ENCODE results near the gene DESI1. TPM values are rescaled to one million over a fixed set of nuclear protein-coding genes. Genes with fewer than 3 reads are reported as not detected.

Gene DESI1
- total RNA-seq, 1 experiment from 2014 or later: 59.6 TPM

DNA sequence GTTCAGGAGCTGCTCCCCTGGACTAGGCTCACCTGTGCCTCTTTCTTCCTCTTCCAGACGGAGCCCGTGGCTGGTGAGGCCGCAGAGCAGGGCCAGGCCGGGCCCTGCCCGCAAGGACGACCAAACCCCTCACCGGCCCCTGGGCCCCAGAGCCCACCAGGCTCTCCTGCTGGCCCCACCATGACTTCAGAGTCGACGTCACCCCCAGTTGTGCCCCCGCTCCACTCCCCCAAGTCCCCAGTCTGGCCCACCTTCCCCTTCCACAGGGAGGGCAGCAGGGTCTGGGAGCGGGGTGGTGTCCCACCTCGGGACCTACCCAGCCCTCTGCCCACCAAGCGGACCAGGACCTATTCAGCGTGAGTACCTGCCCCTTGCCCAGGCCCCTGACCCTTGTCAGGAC lies 49.1 kb downstream of the DESI1 start:
- no TSS peak for BruUV-seq (replicated peaks)
- Mint-ChIP-seq H3K27me3 (ENCODE audit: insufficient read depth, unreplicated experiment) (no peaks in the 10 kb centered on the region), H3K36me3 (ENCODE audit: insufficient read depth, unreplicated experiment) (peaks cover 4% of the 10 kb centered on the region), H3K4me1 (ENCODE audit: insufficient read depth, unreplicated experiment) (no peaks in the 10 kb centered on the region), H3K27ac (ENCODE audit: low read depth, unreplicated experiment) (no peak overlapping the region), H3K4me3 (ENCODE audit: unreplicated experiment) (no peak overlapping the region), H3K9me3 (ENCODE audit: unreplicated experiment) (peaks cover 8% of the 10 kb centered on the region)
- TF ChIP-seq, protein P1, sequence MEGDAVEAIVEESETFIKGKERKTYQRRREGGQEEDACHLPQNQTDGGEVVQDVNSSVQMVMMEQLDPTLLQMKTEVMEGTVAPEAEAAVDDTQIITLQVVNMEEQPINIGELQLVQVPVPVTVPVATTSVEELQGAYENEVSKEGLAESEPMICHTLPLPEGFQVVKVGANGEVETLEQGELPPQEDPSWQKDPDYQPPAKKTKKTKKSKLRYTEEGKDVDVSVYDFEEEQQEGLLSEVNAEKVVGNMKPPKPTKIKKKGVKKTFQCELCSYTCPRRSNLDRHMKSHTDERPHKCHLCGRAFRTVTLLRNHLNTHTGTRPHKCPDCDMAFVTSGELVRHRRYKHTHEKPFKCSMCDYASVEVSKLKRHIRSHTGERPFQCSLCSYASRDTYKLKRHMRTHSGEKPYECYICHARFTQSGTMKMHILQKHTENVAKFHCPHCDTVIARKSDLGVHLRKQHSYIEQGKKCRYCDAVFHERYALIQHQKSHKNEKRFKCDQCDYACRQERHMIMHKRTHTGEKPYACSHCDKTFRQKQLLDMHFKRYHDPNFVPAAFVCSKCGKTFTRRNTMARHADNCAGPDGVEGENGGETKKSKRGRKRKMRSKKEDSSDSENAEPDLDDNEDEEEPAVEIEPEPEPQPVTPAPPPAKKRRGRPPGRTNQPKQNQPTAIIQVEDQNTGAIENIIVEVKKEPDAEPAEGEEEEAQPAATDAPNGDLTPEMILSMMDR (IDR thresholded peaks at IDR 0.05; ENCODE audit: unreplicated experiment): no peak
- intact Hi-C loops (cut with micrococcal nuclease): no loop called here
- no peak for DNase-seq (ENCODE audit: unreplicated experiment)
- ChIA-PET POLR2A (no interaction called here), CTCF (no interaction called here)

DNA sequence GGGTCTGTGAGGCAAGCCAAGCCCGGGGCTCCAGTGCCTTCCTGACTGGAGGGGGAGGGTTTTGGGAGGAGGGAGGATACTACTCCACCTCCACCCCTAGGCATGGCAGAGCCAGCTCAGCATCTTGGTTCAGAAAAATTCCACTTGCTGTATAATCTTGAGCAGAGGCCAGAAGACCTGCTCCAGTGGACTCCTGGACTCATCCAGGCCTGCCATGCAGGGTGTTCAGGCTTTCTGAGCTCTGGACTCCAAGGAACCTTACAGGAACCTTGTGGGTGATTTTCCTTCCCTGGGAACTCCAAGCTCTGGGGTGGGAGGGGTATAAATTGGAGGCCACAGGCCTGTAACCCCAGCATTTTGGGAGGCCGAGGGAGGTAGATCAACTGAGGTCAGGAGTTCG lies 50.6 kb downstream of the DESI1 start:
- intact Hi-C loops (cut with micrococcal nuclease): no loop called here
- DNase-seq (ENCODE audit: unreplicated experiment): no peak
- POLR2A ChIA-PET: interaction anchor here (4.2 kb wide), 1 partner anchor 19 kb away, joined by 29 read pairs; the partner anchor contains the start of gene PMM1
- Mint-ChIP-seq H3K36me3 (ENCODE audit: insufficient read depth, unreplicated experiment) (no peaks in the 10 kb centered on the region), H3K9me3 (ENCODE audit: unreplicated experiment) (peaks cover 8% of the 10 kb centered on the region), H3K4me3 (ENCODE audit: unreplicated experiment) (no peak overlapping the region), H3K27me3 (ENCODE audit: insufficient read depth, unreplicated experiment) (no peaks in the 10 kb centered on the region), H3K4me1 (ENCODE audit: insufficient read depth, unreplicated experiment) (no peaks in the 10 kb centered on the region), H3K27ac (ENCODE audit: low read depth, unreplicated experiment) (no peak overlapping the region)
- no TSS peak for BruUV-seq (replicated peaks)
- CTCF ChIA-PET: interaction anchor here (0.5 to 0.6 kb wide), 3 partner anchors 32 to 56 kb away, joined by 3 to 6 read pairs (median 3); no protein-coding TSS in a partner anchor
- TF ChIP-seq, protein P1 (IDR thresholded peaks at IDR 0.05; ENCODE audit: unreplicated experiment): no peak

DNA sequence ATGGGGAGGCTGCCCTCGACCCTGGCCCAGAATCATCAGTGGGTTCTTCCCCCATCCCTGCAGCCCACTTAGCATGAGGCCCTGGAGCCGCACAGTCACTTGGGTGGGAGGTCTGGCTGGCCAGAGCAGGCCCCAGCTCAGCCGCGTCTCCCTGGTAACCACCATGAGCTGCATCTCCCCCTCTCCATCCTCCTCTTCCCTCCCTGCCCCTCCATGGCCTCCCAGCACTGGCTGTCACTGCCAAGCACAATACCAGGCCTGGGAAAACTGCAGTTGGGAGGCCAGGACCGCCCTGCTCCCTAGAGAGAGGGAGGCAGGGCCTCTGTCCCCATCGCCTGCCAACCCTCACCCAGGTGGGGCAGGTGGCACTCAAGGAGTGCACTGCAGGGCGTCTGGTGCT lies 52.0 kb downstream of the DESI1 start:
- intact Hi-C loops (cut with micrococcal nuclease): no loop called here
- ChIA-PET CTCF (interaction anchor here (1.2 kb wide), 1 partner anchor 12 kb away, joined by 3 read pairs; no protein-coding TSS in a partner anchor), POLR2A (interaction anchor here (0.8 to 4.2 kb wide), 2 partner anchors 11 to 20 kb away, joined by 3 to 29 read pairs; partner anchors contain the start of gene PMM1)
- peaks cover 8% of the 10 kb centered on the region for H3K9me3 Mint-ChIP-seq (ENCODE audit: unreplicated experiment)
- no peak overlapping the region for H3K27ac Mint-ChIP-seq (ENCODE audit: low read depth, unreplicated experiment)
- H3K4me3 Mint-ChIP-seq (ENCODE audit: unreplicated experiment): no peak overlapping the region
- H3K27me3 Mint-ChIP-seq (ENCODE audit: insufficient read depth, unreplicated experiment): no peaks in the 10 kb centered on the region
- BruUV-seq (replicated peaks): no TSS peak
- DNase-seq (ENCODE audit: unreplicated experiment): no peak
- H3K4me1 Mint-ChIP-seq (ENCODE audit: insufficient read depth, unreplicated experiment): no peaks in the 10 kb centered on the region
- TF ChIP-seq, protein P1 (IDR thresholded peaks at IDR 0.05; ENCODE audit: unreplicated experiment): no peak
- H3K36me3 Mint-ChIP-seq (ENCODE audit: insufficient read depth, unreplicated experiment): no peaks in the 10 kb centered on the region

DNA sequence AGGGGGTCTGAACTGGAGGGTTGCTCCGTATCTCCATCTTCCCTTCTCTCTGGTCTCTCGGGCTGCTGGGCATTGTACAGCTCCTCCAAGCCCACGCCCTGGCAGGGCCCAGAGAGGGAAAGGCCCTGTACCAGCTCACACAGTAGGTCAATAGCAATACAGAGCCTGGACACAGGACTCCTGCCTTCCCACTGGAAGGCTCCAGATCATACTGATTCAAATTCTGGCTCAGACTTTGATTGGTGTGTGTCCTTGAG lies 53.4 kb downstream of the DESI1 start:
- intact Hi-C loops (cut with micrococcal nuclease): no loop called here
- CTCF ChIA-PET: interaction anchor here (0.6 to 1.2 kb wide), 3 partner anchors 14 to 524 kb away, joined by 3 read pairs; no protein-coding TSS in a partner anchor
- Mint-ChIP-seq H3K27ac (ENCODE audit: low read depth, unreplicated experiment) (no peak overlapping the region), H3K9me3 (ENCODE audit: unreplicated experiment) (peaks cover 5% of the 10 kb centered on the region), H3K36me3 (ENCODE audit: insufficient read depth, unreplicated experiment) (no peaks in the 10 kb centered on the region), H3K4me1 (ENCODE audit: insufficient read depth, unreplicated experiment) (no peaks in the 10 kb centered on the region), H3K27me3 (ENCODE audit: insufficient read depth, unreplicated experiment) (no peaks in the 10 kb centered on the region), H3K4me3 (ENCODE audit: unreplicated experiment) (no peak overlapping the region)
- POLR2A ChIA-PET: interaction anchor here (4.2 kb wide), 1 partner anchor 22 kb away, joined by 29 read pairs; the partner anchor contains the start of gene PMM1
- no peak for DNase-seq (ENCODE audit: unreplicated experiment)
- BruUV-seq (replicated peaks): no TSS peak
- TF ChIP-seq, protein P1 (IDR thresholded peaks at IDR 0.05; ENCODE audit: unreplicated experiment): no peak
